Endothelial cell of umbilical vein (primary cell): Measurements from ENCODE around the gene CCDC91.
"Not testable (repeated sequence)": the region's sequence is repeated elsewhere in the genome, so short reads cannot be mapped to it uniquely, and the experiment has no call there.

Source experiments
- EZH2 ChIP-seq: IDR thresholded peaks from 2 replicates; pipeline ENCODE4 v1.6.1; 2012; ENCODE audit warnings: borderline replicate concordance, low read depth, mild to moderate bottlenecking, moderate library complexity, low read length, inconsistent platforms; ENCODE audit not compliant: severe bottlenecking
- TF ChIP-seq, protein P1 (sequence below), 2 donors: IDR thresholded peaks; 1 replicate in 1 of 2; 2 replicates in 1 of 2; pipeline ENCODE4 v1.5.1; 2011; ENCODE audit warnings: low read length in 2 of 2, mild to moderate bottlenecking in 2 of 2, moderate library complexity in 2 of 2, control low read depth in 1 of 2, inconsistent platforms in 1 of 2, low read depth in 1 of 2; ENCODE audit not compliant: insufficient read depth in 1 of 2; ENCODE audit errors: extremely low read depth in 1 of 2

DNA sequence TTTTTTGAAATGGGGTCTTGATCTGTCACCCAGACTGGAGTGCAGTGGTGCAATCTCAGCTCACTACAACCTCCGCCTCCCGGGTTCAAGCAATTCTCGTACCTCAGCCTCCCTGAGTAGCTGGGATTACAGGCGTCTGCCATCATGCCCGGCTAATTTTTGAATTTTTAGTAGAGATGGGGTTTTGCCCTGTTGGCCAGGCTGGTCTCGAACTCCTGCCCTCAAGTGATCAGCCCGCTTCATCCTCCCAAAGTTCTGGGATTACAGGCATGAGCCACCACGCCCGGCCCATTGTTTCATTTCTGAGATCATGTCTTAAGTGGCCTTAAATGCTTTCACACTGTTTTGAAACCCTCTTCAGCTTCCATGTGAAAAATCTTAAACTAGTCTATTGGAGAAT lies 281.5 kb downstream of the CCDC91 start:
- TF ChIP-seq, protein P1, sequence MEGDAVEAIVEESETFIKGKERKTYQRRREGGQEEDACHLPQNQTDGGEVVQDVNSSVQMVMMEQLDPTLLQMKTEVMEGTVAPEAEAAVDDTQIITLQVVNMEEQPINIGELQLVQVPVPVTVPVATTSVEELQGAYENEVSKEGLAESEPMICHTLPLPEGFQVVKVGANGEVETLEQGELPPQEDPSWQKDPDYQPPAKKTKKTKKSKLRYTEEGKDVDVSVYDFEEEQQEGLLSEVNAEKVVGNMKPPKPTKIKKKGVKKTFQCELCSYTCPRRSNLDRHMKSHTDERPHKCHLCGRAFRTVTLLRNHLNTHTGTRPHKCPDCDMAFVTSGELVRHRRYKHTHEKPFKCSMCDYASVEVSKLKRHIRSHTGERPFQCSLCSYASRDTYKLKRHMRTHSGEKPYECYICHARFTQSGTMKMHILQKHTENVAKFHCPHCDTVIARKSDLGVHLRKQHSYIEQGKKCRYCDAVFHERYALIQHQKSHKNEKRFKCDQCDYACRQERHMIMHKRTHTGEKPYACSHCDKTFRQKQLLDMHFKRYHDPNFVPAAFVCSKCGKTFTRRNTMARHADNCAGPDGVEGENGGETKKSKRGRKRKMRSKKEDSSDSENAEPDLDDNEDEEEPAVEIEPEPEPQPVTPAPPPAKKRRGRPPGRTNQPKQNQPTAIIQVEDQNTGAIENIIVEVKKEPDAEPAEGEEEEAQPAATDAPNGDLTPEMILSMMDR (IDR thresholded peaks at IDR 0.05; ENCODE audit: extremely low read depth in 1 of 2, insufficient read depth in 1 of 2, low read depth in 1 of 2, low read length in 2 of 2), result not testable (repeated sequence)
- not testable (repeated sequence) for TF ChIP-seq EZH2
